Stimulated activated CD4-positive, alpha-beta T cell treated with anti-CD3 and anti-CD28 coated beads, Interleukin-4, amount 100 ng/mL, for 48 hours (primary cell): ENCODE measurements around the gene CSF3R.
"Not testable (repeated sequence)": the region's sequence is repeated elsewhere in the genome, so short reads cannot be mapped to it uniquely, and the experiment has no call there.

Experiments used
- DNase-seq, 2 donors: peaks; one replicate each; pipeline ENCODE4 v3.0.0-alpha.2; 2020; ENCODE audit warnings: low read depth in 2 of 2

The CSF3R gene

GRCh38 chr1:36513676-36514473 lies 31.2 kb upstream of the CSF3R start:
- no peak for DNase-seq

- no peak for DNase-seq
Observed at GRCh38 chr1:36512842-36513241, 30.1 kb upstream of the CSF3R start.

- no peak for DNase-seq
Observed at GRCh38 chr1:36511804-36512798, 29.4 kb upstream of the CSF3R start.

- DNase-seq: not testable (repeated sequence)
Observed at GRCh38 chr1:36511220-36511619, 28.5 kb upstream of the CSF3R start.

- no peak for DNase-seq
Observed at GRCh38 chr1:36510418-36510817, 27.7 kb upstream of the CSF3R start.

GRCh38 chr1:36508257-36508656 lies 25.5 kb upstream of the CSF3R start:
- DNase-seq: no peak

GRCh38 chr1:36506276-36506920 lies 23.7 kb upstream of the CSF3R start:
- DNase-seq: no peak

- DNase-seq: no peak
Observed at GRCh38 chr1:36503733-36504132, 21.0 kb upstream of the CSF3R start.

GRCh38 chr1:36503159-36503558 lies 20.4 kb upstream of the CSF3R start:
- DNase-seq: no peak

- DNase-seq: no peak
Observed at GRCh38 chr1:36502616-36503015, 19.9 kb upstream of the CSF3R start.

- not testable (repeated sequence) for DNase-seq
Observed at GRCh38 chr1:36501911-36502310, 19.2 kb upstream of the CSF3R start.

- no peak for DNase-seq
Observed at GRCh38 chr1:36497207-36497606, 14.5 kb upstream of the CSF3R start.

GRCh38 chr1:36494971-36495370 lies 12.3 kb upstream of the CSF3R start:
- DNase-seq: no peak

GRCh38 chr1:36493524-36493923 lies 10.8 kb upstream of the CSF3R start:
- DNase-seq: no peak

- no peak for DNase-seq
Observed at GRCh38 chr1:36492491-36492890, 9.8 kb upstream of the CSF3R start.

- DNase-seq: not testable (repeated sequence)
Observed at GRCh38 chr1:36489258-36490051, 6.7 kb upstream of the CSF3R start.

GRCh38 chr1:36487906-36488305 lies 5.2 kb upstream of the CSF3R start:
- no peak for DNase-seq

- not testable (repeated sequence) for DNase-seq
Observed at GRCh38 chr1:36487336-36487725, 4.6 kb upstream of the CSF3R start.

- DNase-seq: no peak
Observed at GRCh38 chr1:36486439-36487335, 4.0 kb upstream of the CSF3R start.

GRCh38 chr1:36486093-36486438 lies 3.4 kb upstream of the CSF3R start:
- no peak for DNase-seq
